RWPE1 (cell line): ENCODE data around the gene TRIM77.
"Not testable (repeated sequence)": the region's sequence is repeated elsewhere in the genome, so short reads cannot be mapped to it uniquely, and the experiment has no call there.

Experiments used
- CTCF ChIA-PET: fragments of 350-600 bp; sonication (Branson Sonifier 250); formaldehyde crosslinking; extraction: SDS; loops from one replicate; lab custom pipeline; 2021; lab: Yijun Ruan, JAX
- POLR2A ChIA-PET: fragments of 400-600 bp; formaldehyde crosslinking; extraction: SDS; loops from one replicate; lab custom pipeline; 2020; ENCODE audit warnings: antibody characterized with exemption; ENCODE audit not compliant: low non-redundant PET; lab: Yijun Ruan, JAX
- DNase-seq: peaks from one replicate; pipeline ENCODE4 v3.0.0; 2012; ENCODE audit warnings: low spot score
- H3K27ac ChIP-seq: fragments of 450-650 bp; 2 replicates; pipeline ENCODE4 v1.5.1; 2017
- CTCF ChIP-seq: fragments of 450-650 bp; conservative IDR thresholded peaks from 2 replicates; pipeline ENCODE4 v1.5.1; 2017; ENCODE audit warnings: low read depth, mild to moderate bottlenecking

Gene TRIM77

GRCh38 chr11:89736566-89736965 lies 26.5 kb downstream of the TRIM77 start:
- no peak for DNase-seq
- H3K27ac ChIP-seq, result no peak overlapping the region
- CTCF ChIA-PET, result no interaction called here
- TF ChIP-seq CTCF, result no peak
- POLR2A ChIA-PET, result no interaction called here

- TF ChIP-seq CTCF, result no peak
- ChIA-PET CTCF (no interaction called here), POLR2A (no interaction called here)
- DNase-seq, result no peak
- no peak overlapping the region for H3K27ac ChIP-seq
These were observed 27.0 kb downstream of the TRIM77 start for GRCh38 chr11:89737116-89737515.

- DNase-seq, CTCF ChIA-PET, H3K27ac ChIP-seq, POLR2A ChIA-PET: not testable (repeated sequence)
These were observed 31.3 kb downstream of the TRIM77 start for GRCh38 chr11:89741406-89741805.

GRCh38 chr11:89744158-89744557 lies 34.1 kb downstream of the TRIM77 start:
- CTCF ChIA-PET, H3K27ac ChIP-seq, DNase-seq, POLR2A ChIA-PET: not testable (repeated sequence)

- POLR2A ChIA-PET, H3K27ac ChIP-seq, DNase-seq, CTCF ChIA-PET: not testable (repeated sequence)
These were observed 40.7 kb downstream of the TRIM77 start for GRCh38 chr11:89750822-89751221.
